Right renal pelvis (tissue), 4 donors: Measurements from ENCODE around the gene SLC13A5. TPM values are rescaled to one million over a fixed set of nuclear protein-coding genes. Genes with fewer than 3 reads are reported as not detected.

ENCODE experiments used
- DNase-seq, 4 donors: peaks; one replicate each; pipeline ENCODE4 v3.0.0-alpha.2; 2013; ENCODE audit warnings: low read depth in 4 of 4, low spot score in 3 of 4, missing footprints in 1 of 4
- polyA plus RNA-seq, 4 donors: library from polyadenylated mRNA; unstranded; fragments of 120-200 nt; gene quantifications; one replicate each; pipeline ENCODE4 v1.2.1, GENCODE V29; 2013; ENCODE audit not compliant: insufficient read length in 4 of 4

Gene SLC13A5
- polyA plus RNA-seq, 4 donors, result 1.0 to 5.2 (median 2.8) TPM

- DNase-seq, result peak; percentile 79 to 91 (median 84)
These were observed 72.5 kb downstream of the SLC13A5 start, which contains the start of the genes KIAA0753 and TXNDC17 for GRCh38 chr17:6640536-6641246. Gene KIAA0753, minus strand, starts transcription at chr17:6640711. Its CDS starts 5,608 bp downstream, at chr17:6635103. Gene TXNDC17, plus strand, starts transcription at chr17:6641060. Its CDS starts 23 bp downstream, at chr17:6641083.

GRCh38 chr17:6639586-6640535 is 73.3 kb downstream of the SLC13A5 start:
- DNase-seq, result no peak

GRCh38 chr17:6639014-6639585 is 74.1 kb downstream of the SLC13A5 start:
- DNase-seq, result no peak

- no peak for DNase-seq
These were observed 74.9 kb downstream of the SLC13A5 start for GRCh38 chr17:6638046-6638908.

- no peak for DNase-seq
These were observed 75.7 kb downstream of the SLC13A5 start for GRCh38 chr17:6637458-6637840.

- DNase-seq, result no peak
These were observed 76.3 kb downstream of the SLC13A5 start for GRCh38 chr17:6636616-6637457.

GRCh38 chr17:6636105-6636504 is 77.1 kb downstream of the SLC13A5 start:
- DNase-seq, result no peak

Other genes with a start within 250 kb of the SLC13A5 start
- gene PITPNM3, start 156.8 kb downstream of the SLC13A5 start, polyA plus RNA-seq, result 10 to 100 TPM in 1 of 4 donors, 1 to 10 TPM in 3; 8.0 to 11.2 (median 9.1) TPM
- gene KIAA0753, start 72.7 kb downstream of the SLC13A5 start, polyA plus RNA-seq, result 10 to 100 TPM; 32.4 to 39.3 (median 37.6) TPM
- 100 to 1,000 TPM in 1 of 4 donors, 10 to 100 TPM in 3; 81.8 to 101 (median 88.0) TPM for gene TXNDC17, start 72.3 kb downstream of the SLC13A5 start, polyA plus RNA-seq
- gene MED31, start 61.8 kb downstream of the SLC13A5 start, polyA plus RNA-seq, result 10 to 100 TPM; 24.8 to 28.1 (median 26.3) TPM
- 10 to 100 TPM in 3 of 4 donors, 1 to 10 TPM in 1; 9.0 to 12.5 (median 11.3) TPM for gene C17orf100, start 61.6 kb downstream of the SLC13A5 start, polyA plus RNA-seq
- gene XAF1, start 42.7 kb upstream of the SLC13A5 start, polyA plus RNA-seq, result 10 to 100 TPM in 1 of 4 donors, 1 to 10 TPM in 3; 4.0 to 12.0 (median 8.2) TPM
- under 1 TPM; 0.10 to 0.32 (median 0.12) TPM for gene FBXO39, start 62.8 kb upstream of the SLC13A5 start, polyA plus RNA-seq
- under 1 TPM; 0.42 to 0.97 (median 0.64) TPM for gene TEKT1, start 118.4 kb upstream of the SLC13A5 start, polyA plus RNA-seq